Kidney (tissue), 14 donors: Measurements from ENCODE around the gene WDR83. TPM values are rescaled to one million over a fixed set of nuclear protein-coding genes. Genes with fewer than 3 reads are reported as not detected.

Experiments
- DNase-seq, 5 donors: peaks; one replicate each; pipeline ENCODE4 v3.0.0-alpha.2; 2013 to 2020
- FAIRE-seq: peaks from 2 replicates; lab custom pipeline; 2012; peaks lifted over from hg19 to GRCh38; lab: Jason Lieb, UNC
- H3K27ac ChIP-seq, 2 donors: one replicate each; pipeline ENCODE4 v1.7.0; 2013; ENCODE audit warnings: low read depth in 2 of 2, low read length in 2 of 2, inconsistent platforms in 1 of 2
- H3K27me3 ChIP-seq: one replicate; pipeline ENCODE4 v1.7.1; 2013; ENCODE audit warnings: low read length, inconsistent platforms; ENCODE audit not compliant: control insufficient read depth, insufficient read depth
- H3K36me3 ChIP-seq, 3 donors: one replicate each; pipeline versions ENCODE4 v1.7.0 to v1.7.1; 2013; ENCODE audit warnings: low read length in 3 of 3, control low read depth in 1 of 3, inconsistent platforms in 1 of 3; ENCODE audit not compliant: insufficient read depth in 3 of 3, control insufficient read depth in 2 of 3
- H3K4me1 ChIP-seq, 3 donors: one replicate each; pipeline versions ENCODE4 v1.7.0 to v1.7.1; 2013; ENCODE audit warnings: low read length in 3 of 3, inconsistent platforms in 1 of 3, low read depth in 1 of 3; ENCODE audit not compliant: control insufficient read depth in 2 of 3, insufficient read depth in 2 of 3
- H3K4me3 ChIP-seq, 3 donors: one replicate each; pipeline versions ENCODE4 v1.7.0 to v1.8.1; 2013; ENCODE audit warnings: low read length in 3 of 3, control low read depth in 1 of 3, inconsistent platforms in 1 of 3
- H3K9ac ChIP-seq, 3 donors: one replicate each; pipeline versions ENCODE4 v1.7.0 to v1.7.1; 2013; ENCODE audit warnings: low read length in 3 of 3, control low read depth in 1 of 3, inconsistent platforms in 1 of 3
- H3K9me3 ChIP-seq, 3 donors: one replicate each; pipeline versions ENCODE4 v1.7.0 to v1.7.1; 2013; ENCODE audit warnings: low read length in 3 of 3, control low read depth in 1 of 3, inconsistent platforms in 1 of 3; ENCODE audit not compliant: control insufficient read depth in 2 of 3, insufficient read depth in 1 of 3
- intact Hi-C: fragments of 100-400 bp; cut with DNase I; formaldehyde crosslinking; loops from one replicate; pipeline ENCODE4 v1.11.1; 2022
- polyA plus RNA-seq: library from polyadenylated mRNA; stranded (reverse); fragments of 350-450 nt; fragmentation: Illumina TruSeq; extraction: RNeasy Lipid Tissue Mini Kit (QIAGEN cat#74804); gene quantifications from one replicate; pipeline ENCODE4 v1.2.3, GENCODE V29; 2014; ENCODE audit warnings: low read depth, low replicate concordance; ENCODE audit not compliant: insufficient read depth
- total RNA-seq: library from RNA; stranded (reverse); fragmentation: NEBNext Ultra II Directional; extraction: Animal tissue kit (Norgen Biotek cat#: 25700); gene quantifications from one replicate; pipeline ENCODE4 v1.2.1, GENCODE V29; 2021
- TF ChIP-seq, protein P1 (sequence below): IDR thresholded peaks from 3 replicates; pipeline ENCODE4 v1.5.1; 2012; ENCODE audit warnings: mild to moderate bottlenecking, moderate library complexity, borderline replicate concordance; ENCODE audit not compliant: insufficient read depth; ENCODE audit errors: extremely low read depth
- donor health status: control.
- donor health status: control.
- donor health status: control.
- donor health status: control.
- donor health status: control.
- donor health status: DM: yes; HTN: yes; CAD: no.
- donor health status: Normal renal cell carcinoma (clear cell type).

Gene WDR83
- total and polyA plus RNA-seq, 2 donors from 2014 or later, result 10.5 to 21.2 TPM

- DNase-seq (peak in 2 of 5 donors; percentile 34 to 67), FAIRE-seq (no peak)
- peak overlapping the region; percentile 47 to 89 for H3K27ac ChIP-seq
- peaks cover 0 to 22% (median 14%) of the 10 kb centered on the region in 3 donors for H3K4me1 ChIP-seq
- intact Hi-C loops, result no loop called here
- peaks cover 8 to 11% (median 10%) of the 10 kb centered on the region in 3 donors for H3K36me3 ChIP-seq
- TF ChIP-seq, protein P1, sequence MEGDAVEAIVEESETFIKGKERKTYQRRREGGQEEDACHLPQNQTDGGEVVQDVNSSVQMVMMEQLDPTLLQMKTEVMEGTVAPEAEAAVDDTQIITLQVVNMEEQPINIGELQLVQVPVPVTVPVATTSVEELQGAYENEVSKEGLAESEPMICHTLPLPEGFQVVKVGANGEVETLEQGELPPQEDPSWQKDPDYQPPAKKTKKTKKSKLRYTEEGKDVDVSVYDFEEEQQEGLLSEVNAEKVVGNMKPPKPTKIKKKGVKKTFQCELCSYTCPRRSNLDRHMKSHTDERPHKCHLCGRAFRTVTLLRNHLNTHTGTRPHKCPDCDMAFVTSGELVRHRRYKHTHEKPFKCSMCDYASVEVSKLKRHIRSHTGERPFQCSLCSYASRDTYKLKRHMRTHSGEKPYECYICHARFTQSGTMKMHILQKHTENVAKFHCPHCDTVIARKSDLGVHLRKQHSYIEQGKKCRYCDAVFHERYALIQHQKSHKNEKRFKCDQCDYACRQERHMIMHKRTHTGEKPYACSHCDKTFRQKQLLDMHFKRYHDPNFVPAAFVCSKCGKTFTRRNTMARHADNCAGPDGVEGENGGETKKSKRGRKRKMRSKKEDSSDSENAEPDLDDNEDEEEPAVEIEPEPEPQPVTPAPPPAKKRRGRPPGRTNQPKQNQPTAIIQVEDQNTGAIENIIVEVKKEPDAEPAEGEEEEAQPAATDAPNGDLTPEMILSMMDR, result no peak
- peak overlapping the region; percentile 42 to 71 (median 71) for H3K4me3 ChIP-seq
- H3K27me3 ChIP-seq, result no peaks in the 10 kb centered on the region
- no peaks in the 10 kb centered on the region for H3K9me3 ChIP-seq
- H3K9ac ChIP-seq, result peak overlapping the region; percentile 59 to 99 (median 93)
These were observed 54.4 kb downstream of the WDR83 start for GRCh38 chr19:12720851-12721655.

- no peaks in the 10 kb centered on the region for H3K27me3 ChIP-seq
- peak overlapping the region; percentile 59 to 99 (median 93) for H3K9ac ChIP-seq
- TF ChIP-seq, protein P1, result no peak
- H3K27ac ChIP-seq, result peak overlapping the region; percentile 76 to 89
- DNase-seq, result peak; percentile 81 to 92 (median 90)
- intact Hi-C loops, result no loop called here
- H3K4me1 ChIP-seq, result peaks cover 0 to 22% (median 14%) of the 10 kb centered on the region in 3 donors
- no peak for FAIRE-seq
- H3K9me3 ChIP-seq, result no peaks in the 10 kb centered on the region
- peak overlapping the region; percentile 42 to 71 (median 71) for H3K4me3 ChIP-seq
- H3K36me3 ChIP-seq, result peaks cover 4 to 6% (median 6%) of the 10 kb centered on the region in 3 donors
These were observed 55.3 kb downstream of the WDR83 start for GRCh38 chr19:12721656-12722565.

GRCh38 chr19:12722566-12723380 is 56.2 kb downstream of the WDR83 start:
- Histone ChIP-seq H3K36me3 (peaks cover 4 to 6% (median 5%) of the 10 kb centered on the region in 3 donors), H3K27ac (peak overlapping the region; percentile 45 to 89), H3K9ac (peak overlapping the region; percentile 50 to 81 (median 81)), H3K4me3 (peak overlapping the region; percentile 62 to 83 (median 71)), H3K4me1 (peaks cover 0 to 22% (median 14%) of the 10 kb centered on the region in 3 donors), H3K27me3 (no peaks in the 10 kb centered on the region), H3K9me3 (no peaks in the 10 kb centered on the region)
- intact Hi-C loops, result no loop called here
- DNase-seq (peak; percentile 97 to 100 (median 99)), FAIRE-seq (peak; percentile 82)
- TF ChIP-seq, protein P1, result no peak
